Stomach (tissue), 4 donors: ENCODE measurements around the gene NPBWR2.

Experiments used
- POLR2A ChIP-seq, 4 donors: fragments of 450-650 bp; IDR thresholded peaks; one replicate each; pipeline ENCODE4 v1.6.1; 2016; ENCODE audit warnings: antibody characterized with exemption in 4 of 4, control low read depth in 2 of 4, mild to moderate bottlenecking in 1 of 4, moderate library complexity in 1 of 4
- POLR2AphosphoS5 ChIP-seq, 3 donors: sonication (generic); formaldehyde crosslinking; IDR thresholded peaks; one replicate each; pipeline ENCODE4 v1.6.1; 2016; ENCODE audit warnings: antibody characterized with exemption in 3 of 3
- TF ChIP-seq, protein P1 (sequence below), 7 experiments: fragments of 450-650 bp in 4 of 7; fragments of 200-600 bp in 3 of 7; sonication (generic) in 3 of 7; IDR thresholded peaks; one replicate each; pipeline ENCODE4 v1.5.1; 2016 to 2019; ENCODE audit warnings: antibody characterized with exemption in 7 of 7, control low read depth in 2 of 7, mild to moderate bottlenecking in 1 of 7

DNA sequence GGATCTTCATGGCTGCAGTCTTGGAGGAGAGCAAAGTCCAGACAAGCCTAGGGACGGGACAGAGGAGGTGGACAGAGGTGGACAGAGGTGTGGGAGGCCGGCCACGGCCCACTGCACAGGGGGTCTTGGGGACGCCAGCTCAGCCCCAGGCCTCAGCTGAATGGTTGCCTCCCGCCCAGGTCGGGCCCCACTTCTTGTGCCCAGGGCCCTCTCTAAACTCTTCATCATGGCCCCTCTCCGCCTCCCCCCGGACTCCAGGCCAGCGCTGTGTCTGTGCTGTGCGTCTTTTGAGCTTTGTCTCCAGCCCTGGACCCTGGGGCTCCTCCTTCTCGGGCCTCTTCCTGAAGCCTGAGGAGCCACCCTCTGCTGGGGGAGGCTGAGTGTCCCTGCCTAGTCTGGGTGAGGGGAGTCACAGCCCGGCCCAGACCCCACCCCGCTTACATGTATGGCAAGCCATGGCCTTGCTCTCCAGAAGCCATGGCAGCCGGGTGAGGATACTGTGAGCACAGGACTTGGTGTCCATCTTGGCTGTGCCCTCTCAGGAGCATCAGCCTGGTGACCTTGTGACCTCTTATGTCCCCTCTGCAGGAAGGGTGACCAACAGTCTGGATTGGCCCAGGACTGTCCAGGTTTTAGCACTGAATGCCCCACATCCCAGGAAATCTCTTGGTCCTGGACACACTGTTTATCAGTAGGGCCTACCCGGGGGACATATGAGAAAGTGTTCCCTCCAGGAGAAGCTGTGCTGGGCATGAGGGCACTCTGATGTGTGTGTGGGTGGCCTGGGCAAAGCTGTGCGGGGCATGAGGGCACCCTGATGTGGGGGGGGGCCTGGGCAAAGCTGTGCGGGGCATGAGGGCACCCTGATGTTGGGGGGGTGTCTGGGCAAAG, 9.4 kb upstream of the NPBWR2 start:
- TF ChIP-seq, protein P1, sequence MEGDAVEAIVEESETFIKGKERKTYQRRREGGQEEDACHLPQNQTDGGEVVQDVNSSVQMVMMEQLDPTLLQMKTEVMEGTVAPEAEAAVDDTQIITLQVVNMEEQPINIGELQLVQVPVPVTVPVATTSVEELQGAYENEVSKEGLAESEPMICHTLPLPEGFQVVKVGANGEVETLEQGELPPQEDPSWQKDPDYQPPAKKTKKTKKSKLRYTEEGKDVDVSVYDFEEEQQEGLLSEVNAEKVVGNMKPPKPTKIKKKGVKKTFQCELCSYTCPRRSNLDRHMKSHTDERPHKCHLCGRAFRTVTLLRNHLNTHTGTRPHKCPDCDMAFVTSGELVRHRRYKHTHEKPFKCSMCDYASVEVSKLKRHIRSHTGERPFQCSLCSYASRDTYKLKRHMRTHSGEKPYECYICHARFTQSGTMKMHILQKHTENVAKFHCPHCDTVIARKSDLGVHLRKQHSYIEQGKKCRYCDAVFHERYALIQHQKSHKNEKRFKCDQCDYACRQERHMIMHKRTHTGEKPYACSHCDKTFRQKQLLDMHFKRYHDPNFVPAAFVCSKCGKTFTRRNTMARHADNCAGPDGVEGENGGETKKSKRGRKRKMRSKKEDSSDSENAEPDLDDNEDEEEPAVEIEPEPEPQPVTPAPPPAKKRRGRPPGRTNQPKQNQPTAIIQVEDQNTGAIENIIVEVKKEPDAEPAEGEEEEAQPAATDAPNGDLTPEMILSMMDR (IDR thresholded peaks at IDR 0.05), result no peak
- TF ChIP-seq POLR2AphosphoS5 (IDR thresholded peaks at IDR 0.05) (no peak), POLR2A (IDR thresholded peaks at IDR 0.05) (no peak)
